A673 (cell line): Measurements from ENCODE around the gene PDLIM4. TPM values are rescaled to one million over a fixed set of nuclear protein-coding genes. Genes with fewer than 3 reads are reported as not detected.

ENCODE experiments used
- BruUV-seq: library from RNA; stranded (reverse); fragments of 400-500 nt; replicated peaks from 2 replicates; lab custom pipeline; 2021; lab: Mats Ljungman, UMichigan
- CTCF ChIA-PET: fragments of 300-600 bp; sonication (Branson Sonifier 250); formaldehyde crosslinking; loops from one replicate; lab custom pipeline; 2022; ENCODE audit warnings: antibody characterized with exemption; lab: Charles Lee
- POLR2A ChIA-PET: fragments of 300-600 bp; sonication (Branson Sonifier 250); formaldehyde crosslinking; loops from one replicate; lab custom pipeline; 2022; ENCODE audit warnings: antibody characterized with exemption; ENCODE audit not compliant: low non-redundant PET; lab: Charles Lee
- DNase-seq: peaks from one replicate; pipeline ENCODE4 v3.0.0-alpha.2; 2015; ENCODE audit warnings: low spot score
- H3K27ac ChIP-seq: fragments of 200-600 bp; sonication (generic); 2 replicates; pipeline ENCODE4 v1.5.1; 2016; ENCODE audit warnings: mixed run types, low read depth, mild to moderate bottlenecking, mixed read lengths, antibody characterized with exemption, low read length; ENCODE audit not compliant: poor library complexity, severe bottlenecking
- H3K27me3 ChIP-seq: fragments of 200-600 bp; sonication (generic); replicated peaks from 2 replicates; pipeline ENCODE4 v1.6.1; 2017; ENCODE audit warnings: mixed run types, low read depth, mild to moderate bottlenecking, mixed read lengths, antibody characterized with exemption, low read length; ENCODE audit not compliant: insufficient read depth, poor library complexity
- H3K36me3 ChIP-seq: fragments of 200-600 bp; sonication (generic); 2 replicates; pipeline ENCODE4 v1.6.1; 2016; ENCODE audit warnings: mixed run types, mild to moderate bottlenecking, mixed read lengths, antibody characterized with exemption, low read length; ENCODE audit not compliant: insufficient read depth, poor library complexity, severe bottlenecking
- H3K4me1 ChIP-seq: fragments of 200-600 bp; sonication (generic); 2 replicates; pipeline ENCODE4 v1.6.1; 2017; ENCODE audit warnings: mixed run types, mild to moderate bottlenecking, mixed read lengths, antibody characterized with exemption, low read length; ENCODE audit not compliant: insufficient read depth, poor library complexity, severe bottlenecking
- H3K4me3 ChIP-seq: fragments of 200-600 bp; sonication (generic); 2 replicates; pipeline ENCODE4 v1.5.1; 2016; ENCODE audit warnings: low read depth, mixed run types, mild to moderate bottlenecking, mixed read lengths, low read length; ENCODE audit not compliant: poor library complexity, severe bottlenecking
- H3K9me3 ChIP-seq: fragments of 200-600 bp; sonication (generic); 2 replicates; pipeline ENCODE4 v1.6.1; 2016; ENCODE audit warnings: mixed run types, low read depth, mild to moderate bottlenecking, mixed read lengths, antibody characterized with exemption, low read length; ENCODE audit not compliant: poor library complexity, severe bottlenecking
- EZH2 ChIP-seq: fragments of 200-600 bp; sonication (generic); IDR thresholded peaks from 2 replicates; pipeline ENCODE4 v1.6.1; 2017; ENCODE audit warnings: borderline replicate concordance, low read depth, mild to moderate bottlenecking, mixed read lengths, antibody characterized with exemption, low read length; ENCODE audit not compliant: poor library complexity, severe bottlenecking
- intact Hi-C: fragments of 100-400 bp; cut with micrococcal nuclease; formaldehyde crosslinking; loops from one replicate; pipeline ENCODE4 v1.10.0; 2022; ENCODE audit not compliant: unreplicated experiment
- total RNA-seq: library from RNA; stranded (reverse); gene quantifications from 2 replicates; pipeline ENCODE4 v1.2.3, GENCODE V29; 2021
- TF ChIP-seq, protein P1 (sequence below): fragments of 300-800, 200-600 bp; sonication (generic); conservative IDR thresholded peaks from 2 replicates; pipeline ENCODE4 v1.5.1; 2017; ENCODE audit warnings: low read depth, mild to moderate bottlenecking, antibody characterized with exemption, low read length, moderate library complexity, mixed read lengths

PDLIM4 gene
- total RNA-seq, 1 experiment from 2014 or later, result 6.0 TPM

DNA sequence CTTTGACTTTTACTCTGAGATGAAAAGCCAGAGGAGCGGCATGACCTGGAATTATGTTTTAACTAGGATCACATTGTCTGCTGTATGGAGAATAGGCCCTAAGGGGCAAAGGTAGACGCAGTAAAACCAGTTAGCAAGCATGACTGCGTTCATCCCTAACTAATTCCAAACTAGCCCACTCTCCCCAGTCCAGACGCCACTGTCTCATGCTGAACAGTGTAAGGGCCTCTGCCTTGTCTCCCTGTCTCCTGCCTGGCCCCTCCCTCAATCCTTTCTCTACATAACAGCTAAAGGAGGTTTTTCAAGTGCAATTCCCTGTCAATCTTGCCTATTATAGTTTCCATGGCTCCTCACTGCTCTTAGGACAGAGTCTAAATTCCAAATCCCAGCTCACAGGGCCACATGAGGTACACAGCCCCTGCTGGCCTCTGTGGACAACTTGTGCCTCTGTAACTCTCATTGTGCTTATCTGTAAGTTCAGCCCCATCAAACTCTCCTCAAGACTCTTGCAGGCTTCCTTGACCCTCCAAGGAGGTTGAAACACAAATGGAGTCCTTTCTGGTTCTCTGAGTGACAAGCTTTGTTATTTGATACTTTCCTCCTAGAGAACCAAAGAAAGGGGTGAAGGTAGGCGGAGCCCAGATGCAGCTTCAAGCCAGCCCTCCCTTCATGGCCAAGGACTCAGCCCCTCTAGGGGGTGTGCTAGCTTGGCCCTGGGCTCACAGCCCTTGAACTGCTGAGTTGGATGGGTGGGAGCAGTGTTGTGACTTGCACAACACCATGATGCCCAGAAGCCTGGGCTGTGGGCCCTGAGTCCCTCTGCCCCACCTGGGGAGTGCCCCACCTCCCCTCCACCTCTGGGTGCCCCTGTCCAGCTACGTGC lies 20.7 kb downstream of the PDLIM4 start:
- no peak for DNase-seq
- H3K4me1 ChIP-seq, result peaks cover 9% of the 10 kb centered on the region
- H3K27me3 ChIP-seq, result no peaks in the 10 kb centered on the region
- H3K4me3 ChIP-seq, result no peak overlapping the region
- BruUV-seq, result no TSS peak
- ChIA-PET CTCF (no interaction called here), POLR2A (no interaction called here)
- H3K9me3 ChIP-seq, result no peaks in the 10 kb centered on the region
- TF ChIP-seq EZH2, result no peak
- TF ChIP-seq, protein P1, sequence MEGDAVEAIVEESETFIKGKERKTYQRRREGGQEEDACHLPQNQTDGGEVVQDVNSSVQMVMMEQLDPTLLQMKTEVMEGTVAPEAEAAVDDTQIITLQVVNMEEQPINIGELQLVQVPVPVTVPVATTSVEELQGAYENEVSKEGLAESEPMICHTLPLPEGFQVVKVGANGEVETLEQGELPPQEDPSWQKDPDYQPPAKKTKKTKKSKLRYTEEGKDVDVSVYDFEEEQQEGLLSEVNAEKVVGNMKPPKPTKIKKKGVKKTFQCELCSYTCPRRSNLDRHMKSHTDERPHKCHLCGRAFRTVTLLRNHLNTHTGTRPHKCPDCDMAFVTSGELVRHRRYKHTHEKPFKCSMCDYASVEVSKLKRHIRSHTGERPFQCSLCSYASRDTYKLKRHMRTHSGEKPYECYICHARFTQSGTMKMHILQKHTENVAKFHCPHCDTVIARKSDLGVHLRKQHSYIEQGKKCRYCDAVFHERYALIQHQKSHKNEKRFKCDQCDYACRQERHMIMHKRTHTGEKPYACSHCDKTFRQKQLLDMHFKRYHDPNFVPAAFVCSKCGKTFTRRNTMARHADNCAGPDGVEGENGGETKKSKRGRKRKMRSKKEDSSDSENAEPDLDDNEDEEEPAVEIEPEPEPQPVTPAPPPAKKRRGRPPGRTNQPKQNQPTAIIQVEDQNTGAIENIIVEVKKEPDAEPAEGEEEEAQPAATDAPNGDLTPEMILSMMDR, result no peak
- no peaks in the 10 kb centered on the region for H3K36me3 ChIP-seq
- no peak overlapping the region for H3K27ac ChIP-seq
- intact Hi-C loops, result no loop called here

DNA sequence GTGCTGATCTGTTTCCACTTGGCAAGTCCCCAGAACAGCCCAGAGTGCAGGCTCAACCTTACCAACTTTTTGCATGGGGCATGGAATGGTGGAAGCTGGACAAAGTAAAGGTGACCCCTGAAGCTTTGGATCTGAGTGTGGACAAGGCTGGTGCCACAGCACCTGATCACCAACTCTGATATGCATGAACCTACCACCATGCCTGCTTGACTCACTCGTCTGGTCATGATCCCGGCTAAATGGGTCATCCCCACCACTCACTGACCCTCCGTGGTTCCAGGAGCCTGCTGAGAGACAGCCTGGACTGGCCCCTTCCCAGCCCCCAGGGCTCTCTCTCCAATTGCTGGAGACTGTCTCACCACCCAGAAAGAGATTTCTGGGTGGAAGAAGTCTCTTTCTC lies 22.3 kb downstream of the PDLIM4 start:
- POLR2A ChIA-PET, result no interaction called here
- intact Hi-C loops, result no loop called here

DNA sequence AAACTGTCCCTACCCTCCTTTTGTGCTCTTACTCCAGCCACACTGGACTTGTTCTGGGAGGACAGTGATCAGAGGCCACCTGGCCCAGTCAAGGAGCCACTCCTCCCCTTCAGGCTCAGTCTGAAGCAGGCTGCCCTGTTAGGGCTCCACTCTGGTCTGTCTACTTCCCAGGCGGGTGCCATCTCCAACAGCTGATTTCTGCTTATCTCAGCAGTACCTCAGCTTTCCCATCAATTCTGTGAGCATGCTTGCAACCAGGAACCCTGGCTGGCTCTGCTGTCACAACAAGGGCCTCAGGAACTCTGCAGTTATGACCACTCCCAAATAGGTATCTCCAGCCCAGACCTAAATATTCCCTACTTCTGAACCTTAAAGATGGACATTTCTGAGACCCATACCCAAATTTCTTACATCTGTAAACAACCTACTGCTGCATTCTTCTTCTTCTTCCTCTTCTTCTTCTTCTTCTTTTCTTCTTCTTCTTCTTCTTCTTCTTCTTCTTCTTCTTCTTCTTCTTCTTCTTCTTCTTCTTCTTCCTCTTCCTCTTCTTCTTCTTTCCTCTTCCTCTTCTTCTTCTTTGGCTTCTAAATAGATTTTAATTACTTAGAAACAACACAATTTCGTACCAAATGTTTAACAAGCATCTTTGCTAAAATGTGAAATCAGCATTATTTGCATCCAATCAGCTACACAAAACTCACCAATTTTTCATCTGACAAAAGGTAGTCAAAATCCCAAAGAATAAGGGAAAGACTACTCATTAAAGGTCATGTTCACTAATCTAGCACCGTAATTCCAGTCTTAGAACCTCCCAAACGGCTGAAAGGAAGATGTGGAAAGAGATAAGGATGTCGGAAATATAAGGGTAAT lies 23.1 kb downstream of the PDLIM4 start:
- POLR2A ChIA-PET, result no interaction called here
- Histone ChIP-seq H3K27me3 (no peaks in the 10 kb centered on the region), H3K4me3 (no peak overlapping the region), H3K36me3 (no peaks in the 10 kb centered on the region), H3K4me1 (peaks cover 9% of the 10 kb centered on the region), H3K9me3 (no peaks in the 10 kb centered on the region), H3K27ac (no peak overlapping the region)
- CTCF ChIA-PET, result interaction anchor here (0.6 kb wide), 1 partner anchor 242 kb away, joined by 6 read pairs; no protein-coding TSS in a partner anchor
- BruUV-seq, result no TSS peak
- TF ChIP-seq, protein P1, result no peak
- no peak for TF ChIP-seq EZH2
- no peak for DNase-seq
- intact Hi-C loops, result no loop called here

More for the DNA sequence above, 22.3 kb downstream of the PDLIM4 start:
- Histone ChIP-seq H3K9me3 (no peaks in the 10 kb centered on the region), H3K4me1 (peaks cover 9% of the 10 kb centered on the region), H3K27ac (no peak overlapping the region), H3K36me3 (no peaks in the 10 kb centered on the region), H3K27me3 (no peaks in the 10 kb centered on the region), H3K4me3 (no peak overlapping the region)
- TF ChIP-seq EZH2, result no peak
- CTCF ChIA-PET, result no interaction called here
- BruUV-seq, result no TSS peak
- no peak for DNase-seq
